ENCODE measurements around the gene TSEN2.

DNA sequence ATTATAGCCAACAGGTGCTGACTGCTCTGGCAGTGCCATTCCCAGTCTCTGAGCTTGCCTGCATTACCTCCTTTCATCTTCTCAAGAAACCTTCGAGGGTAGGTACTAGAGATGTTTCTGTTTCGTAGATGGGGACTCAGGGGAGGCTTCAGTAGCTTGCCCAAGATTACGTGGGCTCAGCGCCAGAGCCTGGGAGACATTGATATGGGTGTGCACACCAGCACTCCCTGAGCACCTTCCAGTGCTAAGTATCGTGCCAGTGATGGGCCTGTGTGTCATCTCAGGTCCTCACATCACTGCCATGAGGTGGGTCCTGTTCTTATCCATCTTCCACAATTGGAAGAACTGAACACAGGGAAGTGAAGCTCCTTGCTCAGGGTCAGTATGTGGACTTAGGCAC lies 15.2 kb downstream of the TSEN2 start:
- TF ChIP-seq, protein P1, sequence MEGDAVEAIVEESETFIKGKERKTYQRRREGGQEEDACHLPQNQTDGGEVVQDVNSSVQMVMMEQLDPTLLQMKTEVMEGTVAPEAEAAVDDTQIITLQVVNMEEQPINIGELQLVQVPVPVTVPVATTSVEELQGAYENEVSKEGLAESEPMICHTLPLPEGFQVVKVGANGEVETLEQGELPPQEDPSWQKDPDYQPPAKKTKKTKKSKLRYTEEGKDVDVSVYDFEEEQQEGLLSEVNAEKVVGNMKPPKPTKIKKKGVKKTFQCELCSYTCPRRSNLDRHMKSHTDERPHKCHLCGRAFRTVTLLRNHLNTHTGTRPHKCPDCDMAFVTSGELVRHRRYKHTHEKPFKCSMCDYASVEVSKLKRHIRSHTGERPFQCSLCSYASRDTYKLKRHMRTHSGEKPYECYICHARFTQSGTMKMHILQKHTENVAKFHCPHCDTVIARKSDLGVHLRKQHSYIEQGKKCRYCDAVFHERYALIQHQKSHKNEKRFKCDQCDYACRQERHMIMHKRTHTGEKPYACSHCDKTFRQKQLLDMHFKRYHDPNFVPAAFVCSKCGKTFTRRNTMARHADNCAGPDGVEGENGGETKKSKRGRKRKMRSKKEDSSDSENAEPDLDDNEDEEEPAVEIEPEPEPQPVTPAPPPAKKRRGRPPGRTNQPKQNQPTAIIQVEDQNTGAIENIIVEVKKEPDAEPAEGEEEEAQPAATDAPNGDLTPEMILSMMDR (IDR thresholded peaks at IDR 0.05), result no peak
- no peak for TF ChIP-seq POLR2A (IDR thresholded peaks at IDR 0.05)
